Choroid plexus epithelial cell (primary cell): ENCODE results near the gene CCR9.

ENCODE experiments used
- DNase-seq: peaks from one replicate; pipeline ENCODE4 v3.0.0-alpha.2; 2010; ENCODE audit warnings: low read depth
- H3K4me3 ChIP-seq: 2 replicates; pipeline ENCODE4 v1.5.1; 2011; ENCODE audit warnings: low read depth, mild to moderate bottlenecking, control low read depth, low read length, moderate library complexity
- CTCF ChIP-seq: conservative IDR thresholded peaks from 2 replicates; pipeline ENCODE4 v1.5.1; 2011; ENCODE audit warnings: low read depth, mild to moderate bottlenecking, control low read depth, inconsistent platforms, low read length, moderate library complexity

Gene CCR9

GRCh38 chr3:45892161-45892560 is 5.8 kb downstream of the CCR9 start:
- no peak overlapping the region for H3K4me3 ChIP-seq
- no peak for TF ChIP-seq CTCF
- no peak for DNase-seq

- no peak for TF ChIP-seq CTCF
- DNase-seq = no peak
- H3K4me3 ChIP-seq = no peak overlapping the region
Observed at GRCh38 chr3:45894015-45894414, 7.7 kb downstream of the CCR9 start.

GRCh38 chr3:45895686-45896468 is 9.5 kb downstream of the CCR9 start:
- no peak for TF ChIP-seq CTCF
- H3K4me3 ChIP-seq = no peak overlapping the region
- DNase-seq = no peak

GRCh38 chr3:45896956-45897355 is 10.6 kb downstream of the CCR9 start:
- TF ChIP-seq CTCF = no peak
- DNase-seq = peak; percentile 61

GRCh38 chr3:45904931-45905330 is 18.6 kb downstream of the CCR9 start:
- H3K4me3 ChIP-seq = no peak overlapping the region
- DNase-seq = no peak
- TF ChIP-seq CTCF = no peak

More at GRCh38 chr3:45896956-45897355, 10.6 kb downstream of the CCR9 start:
- H3K4me3 ChIP-seq = no peak overlapping the region

GRCh38 chr3:45905755-45906154 is 19.4 kb downstream of the CCR9 start:
- no peak overlapping the region for H3K4me3 ChIP-seq
- no peak for DNase-seq
- TF ChIP-seq CTCF = no peak
